Left colon (tissue), 2 donors: Measurements from ENCODE around the gene ZNF746. TPM values are rescaled to one million over a fixed set of nuclear protein-coding genes. Genes with fewer than 3 reads are reported as not detected.
"Not testable (repeated sequence)": the region's sequence is repeated elsewhere in the genome, so short reads cannot be mapped to it uniquely, and the experiment has no call there.

Experiments used
- ATAC-seq: fragments of 200-7000 bp; cut with Tn5 transposase; one replicate; pipeline ENCODE4 v1.9.1; 2020; ENCODE audit warnings: mild to moderate bottlenecking, moderate library complexity
- DNase-seq, 2 donors: peaks; one replicate each; pipeline ENCODE4 v3.0.0-alpha.2; 2020
- intact Hi-C, 2 donors: fragments of 100-400 bp; cut with DNase I in 1 of 2; cut with micrococcal nuclease in 1 of 2; formaldehyde crosslinking; loops; one replicate each; pipeline versions ENCODE4 v1.11.2 to v1.14.0; 2022; cut with DNase I, micrococcal nuclease
- total RNA-seq, 2 donors: library from RNA; stranded (reverse); fragmentation: NEBNext Ultra II Directional; extraction: Animal tissue kit (Norgen Biotek cat#: 25700); gene quantifications; one replicate each; pipeline ENCODE4 v1.2.1, GENCODE V29; 2021
- donor health status: DM: no; HTN: no; CAD: no.
- donor health status: DM: yes; HTN: yes; CAD: no.

Gene ZNF746
- total RNA-seq, 2 donors from 2014 or later: 12.3 to 13.6 TPM

DNA sequence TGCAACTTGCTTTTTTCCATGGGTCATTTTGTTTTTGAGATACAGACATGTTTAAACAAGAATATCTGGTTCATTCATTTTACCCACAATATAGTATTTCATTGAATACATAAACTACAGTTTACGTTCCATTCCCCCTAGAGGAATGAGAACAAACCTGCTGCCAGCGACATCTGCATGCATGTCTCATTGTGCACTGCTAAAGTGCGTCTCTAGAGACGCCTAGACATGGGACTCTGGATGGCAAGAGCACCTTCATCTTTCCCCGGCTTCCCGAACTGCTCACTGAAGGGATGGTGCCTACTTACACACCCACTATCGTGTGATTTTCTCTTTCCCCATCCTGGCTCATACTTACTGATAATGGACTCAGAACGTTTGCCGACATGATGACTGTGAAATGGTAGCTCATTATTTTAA, 35.5 kb downstream of the ZNF746 start:
- ATAC-seq (no peak), DNase-seq (no peak)
- intact Hi-C loops: no loop called here

DNA sequence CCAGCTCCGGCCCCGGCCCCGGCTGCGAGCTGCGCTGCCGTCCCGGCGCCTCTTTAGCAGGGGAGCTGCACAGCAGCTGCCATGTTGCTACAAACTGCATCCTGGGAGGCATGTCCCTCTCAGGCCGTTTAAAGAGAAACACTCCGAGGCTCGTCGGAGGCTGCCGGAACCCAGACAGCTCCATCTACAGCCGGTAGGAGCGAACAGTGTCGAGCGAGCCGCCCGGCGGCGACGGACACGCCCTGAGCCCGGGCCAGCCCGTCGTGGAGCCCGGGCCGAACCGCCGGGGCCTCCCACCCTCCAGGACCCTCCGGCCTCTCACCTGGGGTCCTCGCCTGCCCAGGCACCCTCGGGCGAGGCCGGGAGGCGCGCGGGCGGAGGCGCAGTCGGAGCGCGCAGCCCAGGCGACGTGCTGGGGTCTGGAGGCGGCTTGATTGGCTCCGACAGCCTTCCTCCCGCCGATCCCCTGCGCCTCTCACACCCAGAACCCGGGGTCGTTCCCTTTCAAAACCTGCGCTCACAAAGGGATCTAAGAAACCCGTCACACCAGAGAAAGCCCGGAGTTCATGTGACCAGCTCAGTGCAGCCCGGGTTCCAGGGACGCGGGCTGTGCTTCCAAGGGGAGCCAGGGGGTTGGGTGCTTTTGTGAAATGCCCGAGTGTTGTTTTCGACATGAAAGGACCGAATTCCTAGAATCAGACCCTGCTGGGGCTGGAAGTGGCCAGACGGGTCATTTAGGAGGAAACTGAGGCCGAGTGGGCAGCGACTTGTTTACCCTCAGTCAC, 36.9 kb downstream of the ZNF746 start, which contains the start of gene ZNF777:
ZNF777 (minus strand) TSS at position 570 of the 785 bp plus-strand sequence. CDS start 5,040 bp downstream, outside the sequence.
- intact Hi-C loops: no loop called here
- ATAC-seq: peak; percentile 100
- DNase-seq: peak; percentile 83 to 87

DNA sequence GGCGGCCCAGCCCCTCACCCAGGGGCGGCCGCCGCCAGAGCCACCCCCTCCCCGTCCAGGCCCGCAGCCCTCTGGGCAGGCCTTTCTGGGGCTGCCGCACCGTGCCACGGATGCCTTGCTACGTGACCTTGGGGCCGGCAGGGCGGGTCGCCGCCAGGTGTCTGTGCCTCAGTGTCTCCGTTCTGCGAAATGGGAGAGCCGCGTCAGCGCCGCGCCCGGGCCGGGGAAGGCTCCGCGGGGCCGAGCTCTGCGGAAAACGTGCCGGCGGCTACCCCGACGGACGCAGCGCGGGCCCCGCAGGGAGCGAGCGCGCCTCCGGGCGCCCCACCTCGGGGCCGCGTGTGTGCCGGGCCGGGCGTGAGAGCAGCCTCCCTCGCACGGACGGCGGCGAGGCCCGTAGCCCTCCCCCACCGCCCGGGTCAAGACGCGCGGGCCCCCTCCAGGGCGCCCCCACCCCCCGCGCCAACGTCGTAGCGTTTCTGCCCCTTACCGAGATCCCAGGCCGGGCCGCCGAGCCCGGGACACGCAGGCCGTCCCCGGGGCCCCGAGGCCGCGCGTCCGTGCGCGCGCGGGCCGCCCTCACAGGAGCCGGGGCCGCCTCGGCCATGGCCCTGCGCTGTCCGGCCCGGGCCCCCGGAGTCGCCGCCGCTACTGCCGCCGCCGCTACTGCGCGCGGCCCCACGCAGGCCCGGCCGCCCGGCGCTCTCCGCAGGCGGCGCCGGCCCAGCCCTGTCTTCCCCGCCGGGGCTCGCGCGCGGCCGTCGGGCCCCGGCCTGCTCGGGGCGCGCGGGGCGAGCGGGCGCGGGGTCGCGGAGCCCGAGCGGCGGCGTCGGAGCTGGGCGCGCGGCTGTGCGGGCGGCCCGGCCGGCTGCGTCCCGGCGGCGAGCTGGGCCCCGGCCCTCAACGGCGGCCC, 37.8 kb downstream of the ZNF746 start:
- DNase-seq (no peak), ATAC-seq (peak; percentile 5)
- intact Hi-C loops: no loop called here

DNA sequence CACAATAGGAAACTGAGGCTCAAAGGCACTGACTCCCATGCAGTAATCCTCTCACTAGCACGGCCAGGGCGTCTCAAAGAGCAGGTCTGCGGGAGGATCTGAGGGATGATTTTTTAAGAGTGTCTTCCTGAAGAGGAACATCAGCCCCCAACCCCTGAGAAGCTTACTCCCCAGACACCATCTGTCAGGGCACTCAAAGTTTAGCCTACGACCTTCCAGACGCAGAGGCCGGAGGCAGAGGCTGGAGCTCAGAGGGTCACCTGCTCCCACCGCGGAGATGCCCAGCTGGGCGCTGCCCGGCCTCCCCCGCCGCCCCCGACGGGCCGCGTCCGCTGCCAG, 38.4 kb downstream of the ZNF746 start:
- ATAC-seq: no peak

DNA sequence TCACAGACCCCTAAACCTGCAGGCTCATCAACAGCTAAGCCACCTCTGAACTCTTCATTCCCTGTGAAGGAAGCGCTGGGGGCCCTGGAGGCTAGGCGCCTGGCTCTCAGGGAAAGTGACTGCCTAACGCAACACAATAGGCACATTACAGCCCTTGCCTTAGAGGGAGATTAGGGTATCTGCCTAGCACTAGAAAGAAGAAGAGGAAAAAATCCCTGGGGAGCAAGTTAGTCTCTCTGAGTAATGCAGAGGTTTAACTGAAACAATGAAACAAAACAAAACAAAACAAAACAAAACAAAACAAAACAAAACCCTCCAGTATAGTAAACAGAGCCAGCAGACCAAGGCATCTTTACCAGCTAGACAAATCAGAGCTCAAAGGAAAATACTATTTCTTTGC, 39.4 kb downstream of the ZNF746 start:
- intact Hi-C loops: no loop called here
- DNase-seq (no peak), ATAC-seq (no peak)

More for the DNA sequence above, 38.4 kb downstream of the ZNF746 start:
- intact Hi-C loops: no loop called here
- DNase-seq: no peak

DNA sequence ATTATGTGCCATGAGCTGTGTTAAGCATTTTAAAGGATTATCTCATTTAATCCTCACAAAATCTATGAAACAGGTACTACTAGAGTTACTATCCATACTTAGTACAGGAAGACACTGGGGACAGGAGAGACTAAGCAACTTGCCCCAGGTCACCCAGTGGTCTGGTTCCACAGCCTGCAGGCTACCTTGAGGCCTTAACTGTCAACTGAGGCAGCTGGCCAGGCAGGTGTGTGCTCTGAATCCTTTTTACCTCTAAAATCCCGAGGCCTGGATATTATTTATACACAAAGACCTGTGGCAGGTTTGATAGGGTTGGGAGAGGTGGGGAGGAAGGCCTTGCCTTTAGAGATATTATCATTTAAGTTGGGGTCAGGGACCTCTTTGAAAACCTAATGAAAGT, 39.8 kb downstream of the ZNF746 start:
- no peak for ATAC-seq

DNA sequence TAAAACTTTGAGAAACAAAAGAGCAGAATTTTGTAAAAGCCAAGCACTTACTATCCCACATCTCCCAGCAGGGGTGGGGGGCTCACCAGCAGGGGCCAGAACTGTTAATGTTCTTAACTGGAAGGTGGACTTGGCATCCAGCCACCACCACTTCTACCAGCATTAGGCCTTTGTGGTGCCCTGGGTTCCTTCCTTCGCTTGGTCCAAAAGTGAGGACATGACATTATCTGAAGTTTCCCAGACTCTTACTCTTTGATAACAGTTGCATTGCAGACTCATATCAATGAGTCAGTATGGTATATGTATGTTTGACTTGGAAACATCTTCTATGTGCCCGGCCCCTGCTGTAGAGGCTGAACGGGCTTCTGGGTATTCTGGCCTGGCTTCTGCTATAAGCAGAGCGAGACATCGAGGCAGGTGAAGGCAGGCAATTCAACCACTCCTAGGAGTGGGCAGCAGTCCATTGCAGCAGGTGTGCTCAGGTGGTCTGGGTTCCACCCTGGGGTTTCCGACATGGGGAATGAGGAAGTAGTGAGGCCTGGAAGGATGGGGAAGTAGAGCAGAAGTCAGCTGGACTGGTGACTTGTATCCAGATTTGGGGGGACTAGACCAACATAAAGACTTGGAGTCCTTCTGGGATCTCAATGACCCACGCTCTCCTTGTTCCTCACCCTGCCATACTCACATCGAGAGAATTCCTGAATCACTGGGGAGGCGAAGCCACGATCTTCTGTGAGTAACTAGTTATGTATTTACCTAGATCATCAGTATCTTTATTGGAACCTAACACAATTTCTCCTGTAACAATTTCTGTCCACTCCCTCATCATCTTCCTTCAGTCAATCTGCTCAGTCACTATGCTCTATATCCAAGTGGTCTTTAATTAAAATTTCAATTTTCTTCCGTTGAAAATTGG, 40.8 kb downstream of the ZNF746 start:
- ATAC-seq: no peak
- intact Hi-C loops: no loop called here
- no peak for DNase-seq

More for the DNA sequence above, 39.8 kb downstream of the ZNF746 start:
- intact Hi-C loops: no loop called here
- DNase-seq: no peak

DNA sequence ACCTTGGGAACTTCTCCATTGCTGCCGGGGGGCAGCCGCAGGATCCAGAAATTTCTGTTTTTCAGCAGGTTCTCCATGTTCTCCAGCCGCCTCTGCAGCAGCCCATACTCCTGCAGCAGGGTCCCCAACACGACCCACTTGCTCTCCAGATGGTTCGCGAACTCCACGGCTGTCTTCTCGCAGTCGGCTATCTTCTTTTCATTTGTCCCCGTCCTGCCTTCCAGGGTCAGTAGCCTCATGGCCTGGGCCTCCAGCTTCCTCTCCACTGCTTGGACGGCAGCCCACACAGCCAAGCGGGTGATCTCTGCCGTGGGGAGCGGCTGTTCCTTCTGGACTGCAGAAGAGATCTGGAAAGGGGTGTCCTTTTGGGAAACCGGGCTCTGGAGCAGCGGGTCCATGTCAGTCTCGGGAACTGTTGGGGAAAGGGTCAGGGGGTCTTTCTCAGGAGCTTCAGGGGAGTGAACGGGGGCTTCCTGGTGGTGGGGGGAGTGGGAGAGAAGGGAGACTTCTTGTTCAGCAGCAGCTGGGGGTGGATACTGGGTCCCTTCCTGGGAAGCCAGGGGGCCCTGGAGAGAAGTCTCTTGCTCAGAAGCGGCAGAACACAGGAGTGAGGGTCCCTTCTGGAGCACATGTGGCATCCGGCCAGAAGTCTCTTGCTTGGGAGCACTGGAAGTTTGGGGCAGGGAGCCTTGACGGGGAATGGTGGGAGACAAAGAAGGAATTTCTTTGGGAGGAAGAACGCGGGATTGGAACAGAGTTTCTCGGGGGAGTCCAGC, 42.2 kb downstream of the ZNF746 start:
- DNase-seq (no peak), ATAC-seq (no peak)
- intact Hi-C loops: no loop called here

DNA sequence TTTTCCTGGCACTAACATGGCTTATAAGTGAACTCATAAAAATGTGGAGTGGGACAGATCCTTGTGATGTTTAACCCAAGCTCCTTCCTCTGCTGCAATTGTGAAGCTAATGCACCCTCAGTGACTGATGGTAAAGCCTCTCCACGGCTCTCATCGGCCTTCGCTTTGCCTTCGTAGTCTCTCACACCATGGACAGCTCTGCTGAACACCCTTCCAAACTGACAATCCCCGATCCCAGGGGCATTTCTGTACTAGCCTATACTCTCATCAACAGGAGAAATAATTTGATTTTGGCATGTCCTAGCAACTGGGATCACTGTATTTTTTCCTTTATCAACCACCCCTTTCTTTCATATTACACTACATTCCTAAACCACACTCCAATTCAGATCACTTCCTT, 42.9 kb downstream of the ZNF746 start:
- intact Hi-C loops: no loop called here
- DNase-seq (no peak), ATAC-seq (no peak)

DNA sequence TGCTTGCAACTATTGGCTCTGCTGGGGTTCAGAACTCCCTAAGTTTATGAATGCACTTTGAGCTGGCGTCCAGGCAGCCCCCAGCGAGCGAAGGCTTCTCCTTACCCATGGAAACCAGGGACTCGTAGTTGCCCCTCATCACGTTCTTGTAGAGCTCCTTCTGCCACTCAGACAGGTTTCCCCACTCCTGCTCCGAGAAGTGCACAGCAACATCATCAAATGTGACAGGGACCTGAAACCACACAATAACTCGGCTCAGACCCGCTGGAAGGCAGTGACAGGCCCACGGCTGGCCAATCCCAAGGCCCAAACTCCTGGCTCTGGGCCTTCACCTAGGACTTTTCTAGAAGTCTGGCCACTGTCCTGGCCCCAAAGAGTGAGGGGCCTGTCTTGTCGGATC, 43.6 kb downstream of the ZNF746 start:
- intact Hi-C loops: no loop called here
- no peak for ATAC-seq
- DNase-seq: no peak

DNA sequence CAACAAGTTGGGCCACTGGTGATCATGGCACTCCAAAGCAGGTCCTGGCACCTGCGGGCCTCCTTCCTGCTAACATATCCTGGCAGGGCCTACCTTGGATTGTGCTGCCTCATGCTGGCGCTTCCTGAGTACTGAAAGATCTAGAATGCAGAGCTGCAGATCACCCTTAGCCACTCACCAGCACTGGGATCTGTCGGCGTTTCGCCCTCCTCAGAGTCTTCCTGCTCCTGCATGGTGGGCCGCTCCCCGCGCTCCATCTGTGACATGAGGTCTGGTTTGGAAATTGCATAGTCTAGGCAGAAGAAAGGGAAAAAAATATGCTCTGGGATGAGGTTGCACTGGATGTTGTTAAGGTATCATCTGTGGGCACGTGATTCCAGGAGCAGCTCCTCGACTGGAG, 46.8 kb downstream of the ZNF746 start:
- ATAC-seq (no peak), DNase-seq (no peak)
- intact Hi-C loops: no loop called here

DNA sequence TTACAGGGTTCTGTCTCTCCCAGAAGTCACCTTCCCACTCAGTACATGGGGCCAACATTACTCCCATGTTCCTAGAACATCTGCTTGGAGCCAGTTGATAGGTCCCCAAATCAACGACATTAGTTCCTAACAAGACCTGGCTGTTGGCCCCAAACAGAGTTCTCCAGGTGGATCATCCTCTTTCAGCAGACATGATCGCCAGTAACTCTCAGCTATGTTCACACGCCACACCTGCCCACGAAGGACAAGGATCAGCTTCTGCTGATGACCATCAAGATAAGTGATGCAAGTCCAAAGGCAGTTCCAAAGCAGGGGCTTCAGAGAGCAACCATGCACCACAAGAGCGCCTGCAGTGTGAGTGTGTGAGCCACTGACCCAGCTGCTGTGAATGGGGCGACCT, 47.7 kb downstream of the ZNF746 start:
- ATAC-seq (no peak), DNase-seq (no peak)
- intact Hi-C loops: no loop called here

DNA sequence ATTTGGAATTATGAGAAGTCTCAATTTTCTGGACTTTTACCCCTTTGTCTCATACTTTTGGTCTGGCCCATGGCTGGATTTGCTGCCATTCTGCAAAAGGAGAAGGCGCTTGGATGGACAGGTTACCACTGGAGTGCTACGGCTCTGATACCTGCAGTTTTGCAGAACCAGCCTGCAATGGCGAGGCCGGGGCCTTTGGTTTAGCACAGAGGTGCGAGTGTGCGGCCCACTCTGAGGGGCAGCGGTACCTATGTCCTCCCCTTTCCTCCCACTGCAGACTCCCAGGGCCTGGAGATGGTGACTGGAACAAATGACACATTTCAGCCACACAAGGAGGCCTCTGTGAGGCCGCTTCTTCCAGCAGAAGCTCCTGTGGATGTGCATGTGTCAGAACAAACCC, 48.6 kb downstream of the ZNF746 start:
- no peak for ATAC-seq
- DNase-seq: no peak
- intact Hi-C loops: no loop called here

DNA sequence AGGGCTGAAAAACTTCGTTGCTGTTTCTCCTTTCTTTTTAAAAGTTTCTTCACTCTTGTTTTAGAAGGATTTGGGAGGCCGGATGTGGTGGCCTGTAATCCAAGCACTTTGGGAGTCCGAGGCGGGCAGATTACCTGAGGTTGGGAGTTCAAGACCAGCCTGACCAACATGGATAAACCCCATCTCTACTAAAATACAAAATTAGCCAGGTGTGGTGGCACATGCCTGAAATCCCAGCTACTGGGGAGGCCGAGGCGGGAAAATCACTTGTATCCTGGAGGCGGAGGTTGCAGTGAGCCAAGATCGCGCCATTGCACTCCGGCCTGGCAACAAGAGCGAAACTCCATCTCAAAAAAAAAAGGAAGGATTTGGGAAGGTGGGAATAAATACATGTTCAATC, 51.6 kb downstream of the ZNF746 start:
- ATAC-seq, DNase-seq: not testable (repeated sequence)

DNA sequence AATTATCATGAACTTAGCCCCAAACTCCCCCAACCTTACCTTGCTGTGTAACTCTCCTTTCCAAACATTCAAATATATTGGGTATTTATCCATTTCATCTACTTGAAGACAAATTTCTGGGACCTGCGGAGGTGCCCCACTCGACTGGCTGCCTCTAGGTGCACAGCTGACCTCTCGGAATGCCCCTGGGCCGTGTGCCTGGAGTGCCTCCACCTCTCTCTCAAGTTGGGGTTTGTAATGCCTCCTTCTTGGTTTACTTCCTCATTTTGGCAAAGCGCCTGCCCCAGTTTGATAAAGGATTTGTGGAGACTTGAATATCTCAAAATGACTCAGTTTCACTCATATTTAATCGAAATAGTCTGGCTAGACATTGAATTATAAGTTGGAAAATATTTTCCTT, 53.3 kb downstream of the ZNF746 start:
- DNase-seq: no peak

More for the DNA sequence above, 51.6 kb downstream of the ZNF746 start:
- intact Hi-C loops: not testable (repeated sequence)

DNA sequence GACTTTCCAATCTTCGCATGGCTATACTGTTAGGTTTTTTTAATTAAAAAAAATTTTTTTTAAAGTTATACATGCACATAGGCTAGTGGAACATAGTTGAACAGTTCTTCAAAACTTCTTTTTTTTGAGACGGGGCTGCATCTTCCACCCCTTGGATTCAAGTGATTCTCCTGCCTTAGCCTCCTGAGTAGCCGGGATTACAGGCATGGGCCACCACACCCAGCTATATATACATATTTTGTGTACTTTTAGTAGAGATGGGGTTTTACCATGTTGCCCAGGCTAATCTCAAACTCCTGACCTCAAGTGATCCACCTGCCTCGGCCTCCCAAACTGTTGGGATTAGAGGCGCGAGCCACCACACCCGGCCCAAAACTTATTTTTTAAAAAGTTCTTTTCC, 54.1 kb downstream of the ZNF746 start:
- DNase-seq (no peak), ATAC-seq (no peak)
- intact Hi-C loops: no loop called here

More for the DNA sequence above, 53.3 kb downstream of the ZNF746 start:
- no peak for ATAC-seq
- intact Hi-C loops: no loop called here

DNA sequence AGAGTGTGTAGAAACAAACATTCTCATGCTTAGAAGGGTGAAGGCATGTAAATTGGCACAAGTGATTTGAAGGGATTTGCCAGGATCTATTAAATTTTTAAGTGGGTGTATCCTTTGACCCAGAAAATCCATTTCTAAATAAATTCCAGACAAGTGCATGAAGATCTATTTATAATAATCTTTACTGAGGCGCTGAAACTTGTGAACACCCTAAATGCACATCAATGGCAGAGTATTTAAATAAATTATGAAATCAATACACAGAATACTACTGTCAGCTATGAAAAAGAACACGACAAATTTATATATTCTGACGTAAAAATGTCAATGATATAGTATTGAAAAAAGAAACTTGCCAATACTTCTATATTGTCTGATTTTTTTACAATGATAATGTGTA, 54.7 kb downstream of the ZNF746 start:
- no peak for ATAC-seq
- intact Hi-C loops: no loop called here

DNA sequence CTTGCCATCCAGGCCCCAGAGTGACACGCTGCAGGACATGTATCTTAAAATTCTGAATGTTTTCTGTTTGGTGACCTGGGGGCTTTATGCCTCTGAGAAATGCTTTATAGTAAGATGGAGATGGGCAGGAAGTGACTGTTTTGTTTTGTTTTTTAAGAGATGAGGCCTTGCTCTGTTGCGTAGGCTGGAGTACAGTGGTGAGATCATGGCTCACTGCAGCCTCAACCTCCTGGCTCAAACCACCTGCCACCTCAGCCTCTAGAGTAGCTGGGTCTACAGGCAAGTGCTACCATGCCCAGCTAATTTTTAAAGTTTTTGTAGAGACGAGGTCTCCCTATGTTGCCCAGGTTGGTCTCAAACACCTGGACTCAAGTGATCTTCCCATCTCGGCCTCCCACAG, 57.4 kb downstream of the ZNF746 start:
- ATAC-seq: no peak
- intact Hi-C loops: no loop called here
- no peak for DNase-seq

More for the DNA sequence above, 54.7 kb downstream of the ZNF746 start:
- DNase-seq: no peak
